ENCODE data around the gene ITGB8.
A peak's percentile ranks its signal among the peaks of the same experiment; 100 is the strongest.

Gene ITGB8

DNA sequence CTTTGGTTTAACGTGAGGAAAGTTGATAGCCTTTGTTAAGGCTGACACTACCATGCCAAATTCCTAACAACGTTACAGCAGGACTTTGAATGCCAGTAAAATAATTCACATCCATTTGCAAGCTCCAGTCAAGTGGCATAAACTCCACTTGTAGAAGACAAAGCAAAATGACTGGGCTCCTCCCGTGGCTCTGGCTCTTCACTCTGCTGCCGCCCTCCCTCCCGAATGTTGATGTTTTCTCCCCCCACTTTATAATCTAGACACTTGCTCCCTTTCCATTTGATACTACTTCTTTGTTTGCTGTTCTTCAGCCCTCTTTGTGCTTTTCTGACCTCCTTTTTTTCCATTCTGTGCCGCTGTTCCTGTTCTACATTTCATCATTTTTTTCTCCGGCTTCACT lies 22.8 kb upstream of the ITGB8 start:
- peak; percentile 42 for DNase-seq (ENCODE audit: low read depth)

- no peak for DNase-seq (ENCODE audit: low read depth)
These were observed 20.4 kb upstream of the ITGB8 start for GRCh38 chr7:20310301-20310700.

DNA sequence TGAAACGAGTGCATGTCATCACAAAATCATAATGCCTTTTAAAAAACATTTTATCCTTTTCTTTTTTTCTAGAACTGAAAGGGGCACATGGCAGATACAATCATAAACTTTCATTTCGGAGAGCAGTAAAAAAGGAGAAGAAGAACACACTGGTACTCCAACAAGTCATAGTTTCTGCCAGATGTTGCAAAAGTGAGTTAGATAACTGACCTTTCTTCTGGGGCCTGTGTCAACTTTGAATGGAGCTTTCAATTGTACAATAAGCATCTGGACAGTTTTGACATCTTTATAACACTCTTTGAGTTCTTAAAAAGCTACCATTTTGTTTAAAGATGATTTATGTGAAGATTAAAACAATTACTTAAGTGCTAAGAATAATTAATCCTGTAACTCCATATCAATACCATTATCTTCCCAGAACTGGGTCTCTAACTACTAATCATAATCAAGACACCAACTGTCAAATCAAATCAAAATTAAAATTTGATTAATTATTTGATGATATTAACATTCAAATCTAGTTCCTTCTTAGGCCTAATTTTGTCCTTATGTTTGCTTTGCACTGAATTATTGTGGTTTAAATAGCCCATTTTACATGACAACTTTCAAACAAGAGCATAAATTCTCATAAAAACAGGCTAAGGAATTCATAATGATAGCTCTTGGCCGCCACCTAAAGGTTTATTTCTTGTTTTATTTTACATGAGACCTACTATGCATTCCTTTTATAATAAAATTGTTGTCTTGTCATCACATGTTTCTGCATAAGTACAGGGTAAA lies 19.5 kb upstream of the ITGB8 start:
- DNase-seq (ENCODE audit: low read depth) = peak; percentile 56

DNA sequence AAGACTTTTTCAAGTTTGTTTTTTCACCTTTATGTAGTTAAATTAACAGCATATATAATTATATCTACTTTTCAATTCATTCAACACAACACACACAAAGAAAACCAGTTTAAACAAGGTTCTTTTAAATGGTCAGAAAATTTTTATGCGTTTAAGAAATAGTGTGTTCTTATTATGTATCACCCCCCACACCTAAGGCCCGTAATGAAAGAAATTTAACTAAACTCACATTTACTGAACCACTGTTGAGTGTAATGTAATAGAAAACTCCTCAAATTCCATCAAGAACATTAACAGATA lies 19.0 kb upstream of the ITGB8 start:
- no peak for DNase-seq (ENCODE audit: low read depth)

DNA sequence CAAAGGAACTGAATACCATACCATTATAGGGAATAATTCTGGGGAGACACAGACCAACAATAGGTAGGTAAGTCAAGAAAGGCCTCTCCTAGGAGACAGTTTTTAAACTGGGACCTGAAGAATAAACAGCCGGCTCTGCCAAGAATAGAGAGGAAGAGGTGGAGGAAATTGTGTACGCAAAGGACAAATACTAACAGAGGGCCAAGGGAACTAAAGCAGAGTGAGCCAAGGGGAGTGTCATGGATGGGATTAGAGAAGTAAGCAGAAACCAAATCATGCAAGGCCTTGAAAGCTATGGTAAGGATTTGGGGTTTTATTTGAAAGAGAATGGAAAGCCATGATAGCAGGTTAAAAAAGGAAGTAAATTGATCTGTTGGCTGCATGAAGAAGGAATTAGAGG lies 18.1 kb upstream of the ITGB8 start:
- no peak for DNase-seq (ENCODE audit: low read depth)

DNA sequence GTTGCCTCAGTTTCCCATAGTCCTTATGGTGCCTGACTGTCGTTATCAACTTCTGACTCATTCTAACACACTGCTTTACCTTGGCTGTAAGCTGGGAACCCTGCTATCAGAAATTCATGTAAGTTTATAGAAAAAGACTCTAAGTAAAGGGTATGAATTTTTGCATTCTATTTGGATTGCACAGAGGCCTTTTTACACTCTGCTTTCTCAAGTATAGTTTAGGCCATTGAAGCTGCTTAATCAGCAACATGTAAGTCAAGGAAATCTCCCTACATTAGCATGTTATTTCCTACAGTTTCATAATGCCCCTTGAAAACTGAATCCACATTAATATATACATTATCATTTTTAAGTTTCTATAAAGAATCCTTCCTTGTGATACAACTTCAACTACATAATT lies 17.1 kb upstream of the ITGB8 start:
- DNase-seq (ENCODE audit: low read depth) = no peak

DNA sequence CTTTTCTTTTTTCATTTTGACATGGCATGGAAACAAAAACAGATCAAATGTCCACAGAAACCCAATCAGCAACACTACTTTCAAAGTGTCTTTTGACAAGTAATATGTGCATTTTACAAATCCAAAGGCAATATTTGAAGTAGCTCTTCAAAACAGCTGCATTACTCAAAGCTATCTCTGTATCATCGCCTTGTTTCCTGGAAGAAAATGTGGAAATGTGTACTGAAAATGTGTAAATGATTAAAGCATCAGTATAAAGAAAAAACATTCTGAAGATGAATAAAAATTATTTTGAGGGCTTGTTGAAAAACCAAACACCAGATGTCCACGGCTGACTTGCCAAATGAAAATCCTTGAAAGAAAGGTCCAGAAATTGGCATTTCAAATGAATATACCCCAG lies 16.5 kb upstream of the ITGB8 start:
- peak; percentile 39 for DNase-seq (ENCODE audit: low read depth)

GRCh38 chr7:20316706-20317105 lies 14.0 kb upstream of the ITGB8 start:
- no peak for DNase-seq (ENCODE audit: low read depth)

GRCh38 chr7:20317413-20317812 lies 13.3 kb upstream of the ITGB8 start:
- DNase-seq (ENCODE audit: low read depth) = no peak

- DNase-seq (ENCODE audit: low read depth) = no peak
These were observed 11.8 kb upstream of the ITGB8 start for GRCh38 chr7:20318933-20319332.

GRCh38 chr7:20320322-20320721 lies 10.4 kb upstream of the ITGB8 start:
- DNase-seq (ENCODE audit: low read depth) = no peak

DNA sequence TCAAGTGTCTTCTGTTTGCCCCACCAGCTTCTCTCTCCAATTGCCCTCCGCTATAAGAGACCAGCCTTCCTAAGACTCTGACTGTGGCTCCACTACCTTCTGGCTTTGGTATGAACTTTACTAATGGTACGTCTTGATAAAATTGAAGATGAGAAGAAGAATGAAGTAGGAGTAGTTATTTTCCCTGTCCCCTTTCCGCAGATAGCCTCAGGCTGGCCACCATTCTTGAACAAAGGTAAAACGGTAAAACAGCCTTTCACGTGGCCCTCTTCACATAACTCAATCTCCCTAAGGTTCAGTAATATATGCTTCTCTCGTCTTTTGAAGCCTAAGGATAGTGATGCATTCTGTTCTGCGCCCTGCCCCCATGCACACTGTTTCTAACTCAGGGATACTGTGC lies 9.9 kb upstream of the ITGB8 start:
- no peak for DNase-seq (ENCODE audit: low read depth)

DNA sequence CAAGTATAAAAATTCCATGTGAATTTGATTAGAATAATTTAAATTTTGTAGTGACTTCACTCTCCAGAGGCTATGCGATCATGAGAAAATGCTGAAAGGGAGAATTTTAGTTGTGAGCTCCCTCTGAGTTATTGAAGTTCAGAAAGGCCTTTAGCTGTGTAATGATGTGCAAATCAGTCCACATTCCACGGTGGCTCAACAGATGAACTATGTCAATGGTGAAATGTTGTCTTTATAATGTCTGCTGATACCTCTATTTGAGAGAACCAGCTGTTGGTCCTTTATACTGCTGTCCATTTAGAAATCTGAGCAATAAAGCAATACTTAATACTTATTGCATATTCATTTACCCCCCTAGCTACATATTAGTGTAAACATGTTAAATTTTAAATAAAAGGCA lies 7.1 kb upstream of the ITGB8 start:
- DNase-seq (ENCODE audit: low read depth) = peak; percentile 3

DNA sequence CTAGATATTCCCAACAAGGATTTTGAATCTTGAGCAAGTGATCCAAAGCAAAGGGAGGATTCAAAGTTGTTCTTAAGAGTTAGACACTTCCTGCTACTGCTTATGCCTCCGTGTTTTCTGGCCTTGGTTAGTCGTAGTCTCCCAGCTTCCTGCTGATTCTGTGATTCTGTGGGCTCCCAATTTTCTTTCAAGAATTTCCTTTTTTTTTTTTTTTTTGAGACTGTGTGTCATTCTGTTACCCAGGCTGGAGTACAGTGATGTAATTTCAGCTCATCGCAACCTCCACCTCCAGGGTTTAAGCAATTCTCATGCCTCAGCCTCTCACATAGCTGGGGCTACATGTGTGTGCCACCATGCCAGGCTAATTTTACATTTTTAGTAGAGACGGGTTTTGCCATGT lies 4.4 kb upstream of the ITGB8 start:
- DNase-seq (ENCODE audit: low read depth) = no peak

GRCh38 chr7:20327055-20327454 lies 3.6 kb upstream of the ITGB8 start:
- peak; percentile 15 for DNase-seq (ENCODE audit: low read depth)

DNA sequence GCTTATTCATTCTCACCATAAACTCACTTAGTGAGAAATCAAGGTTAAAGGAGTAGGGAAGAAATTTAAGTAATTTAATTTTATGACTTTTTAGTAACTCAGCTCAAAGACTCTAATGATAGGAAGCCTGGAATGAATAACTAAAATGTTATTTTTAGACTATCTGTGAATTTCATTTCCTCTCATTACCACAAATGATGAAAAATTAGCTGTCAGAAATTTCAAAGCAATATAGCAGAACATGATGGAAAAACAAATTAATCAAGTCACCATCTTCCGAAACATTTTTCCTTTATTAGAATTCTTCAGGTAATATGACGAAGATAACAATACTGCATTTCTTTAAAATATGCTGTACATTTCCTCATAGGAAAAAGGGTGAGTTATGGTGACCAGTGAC lies 2.7 kb upstream of the ITGB8 start:
- no peak for DNase-seq (ENCODE audit: low read depth)

DNA sequence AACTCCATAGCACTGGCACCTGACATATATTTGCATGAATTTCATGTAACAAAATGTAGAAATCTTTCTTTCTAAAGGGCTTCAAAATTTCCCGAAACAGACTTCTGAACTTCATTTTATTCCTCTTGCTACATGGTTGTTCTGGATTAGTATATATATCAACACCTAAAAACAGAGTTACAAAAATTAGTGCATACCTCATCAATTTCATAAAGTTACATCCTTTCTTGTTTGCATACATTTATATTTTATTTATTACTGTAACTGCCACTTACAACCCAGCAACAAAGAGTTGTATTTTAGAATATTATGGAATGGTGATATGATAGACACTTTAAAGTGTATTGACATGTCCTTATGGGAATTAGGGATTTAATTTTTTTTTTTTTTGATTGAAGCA lies 2.0 kb upstream of the ITGB8 start:
- no peak for DNase-seq (ENCODE audit: low read depth)

DNA sequence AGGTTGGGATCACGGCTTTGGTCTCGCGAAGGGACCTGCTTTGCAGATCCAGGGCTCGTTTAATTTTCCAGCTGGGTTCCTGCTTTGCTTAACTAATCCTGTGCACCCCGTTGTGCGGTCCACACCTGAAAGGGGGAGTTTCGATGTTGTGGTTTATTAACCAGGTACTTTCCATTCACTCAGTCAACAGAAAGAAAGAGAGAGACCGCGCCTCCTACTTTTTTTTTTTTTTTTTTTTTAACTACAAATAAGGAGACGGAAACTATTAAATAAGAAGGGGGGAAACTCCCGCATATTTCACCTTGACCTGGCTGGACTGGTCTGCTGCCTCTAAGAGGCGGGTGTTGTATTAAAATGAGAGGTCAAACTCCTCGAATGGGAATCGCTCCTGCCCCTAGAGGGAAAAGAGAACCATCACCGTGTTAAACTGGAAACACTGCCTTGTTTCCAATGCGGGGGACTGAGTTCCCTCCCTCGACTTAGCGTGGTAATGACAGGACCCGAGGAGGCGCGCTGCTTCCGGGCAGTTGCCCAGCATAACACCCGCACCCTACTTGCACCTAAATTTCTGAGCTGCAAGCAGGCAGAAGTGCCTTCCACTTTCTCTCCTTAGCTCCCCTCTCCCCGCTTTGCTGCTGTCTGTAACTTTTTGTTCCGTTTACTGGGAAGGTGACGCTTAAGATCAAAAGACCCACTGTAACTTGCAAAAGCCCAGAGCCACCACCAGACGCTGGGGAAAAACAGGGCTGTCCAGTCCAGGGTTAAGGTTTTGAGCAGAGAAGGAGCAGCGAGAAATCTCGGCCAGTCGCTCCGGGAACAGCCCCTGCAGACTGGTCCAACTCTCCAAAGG lies 1.1 kb upstream of the ITGB8 start:
- DNase-seq (ENCODE audit: low read depth) = peak; percentile 50

GRCh38 chr7:20330928-20331909 lies 519 bp downstream of the ITGB8 start:
- DNase-seq (ENCODE audit: low read depth) = peak; percentile 21

GRCh38 chr7:20331910-20332813 lies 1.5 kb downstream of the ITGB8 start:
- DNase-seq (ENCODE audit: low read depth) = no peak

- no peak for DNase-seq (ENCODE audit: low read depth)
These were observed 7.6 kb downstream of the ITGB8 start for GRCh38 chr7:20338285-20338684.
